H7 (cell line): ENCODE measurements around the gene CNGB1. TPM values are rescaled to one million over a fixed set of nuclear protein-coding genes. Genes with fewer than 3 reads are reported as not detected.
"Not testable (repeated sequence)": the region's sequence is repeated elsewhere in the genome, so short reads cannot be mapped to it uniquely, and the experiment has no call there.

Experiments used
- DNase-seq: peaks from one replicate; pipeline ENCODE4 v3.0.0; 2012
- H3K27me3 ChIP-seq: 2 replicates; pipeline ENCODE4 v1.6.0; 2011; ENCODE audit warnings: mild to moderate bottlenecking, low read length; ENCODE audit not compliant: control insufficient read depth, insufficient read depth
- H3K36me3 ChIP-seq: replicated peaks from 2 replicates; pipeline ENCODE4 v1.5.1; 2011; ENCODE audit warnings: low read length; ENCODE audit not compliant: control insufficient read depth, insufficient read depth
- H3K4me3 ChIP-seq: 2 replicates; pipeline ENCODE4 v1.5.1; 2011; ENCODE audit warnings: low read depth, mild to moderate bottlenecking, control low read depth, low read length, moderate library complexity; ENCODE audit not compliant: insufficient read depth
- total RNA-seq: library from RNA; depleted of rRNA; stranded (reverse); fragments of >200 nt; shearing (Covaris generic); gene quantifications from 2 replicates; pipeline ENCODE4 v1.2.3, GENCODE V29; 2014

The CNGB1 gene
- total RNA-seq, 1 experiment from 2014 or later, result not detected

- no peaks in the 10 kb centered on the region; the same call in none of the 2 replicates for H3K36me3 ChIP-seq
- no peaks in the 10 kb centered on the region; the same call in 1 of the 2 replicates for H3K27me3 ChIP-seq
- no peak overlapping the region for H3K4me3 ChIP-seq
- no peak for DNase-seq
Measured at GRCh38 chr16:57992084-57992483, 21.2 kb upstream of the CNGB1 start.

GRCh38 chr16:57991551-57992059, 20.7 kb upstream of the CNGB1 start:
- Histone ChIP-seq H3K27me3 (peaks cover 3% of the 10 kb centered on the region; the same call in 1 of the 2 replicates), H3K4me3 (no peak overlapping the region), H3K36me3 (no peaks in the 10 kb centered on the region; the same call in none of the 2 replicates)
- DNase-seq, result peak; percentile 13

GRCh38 chr16:57988929-57989328, 18.0 kb upstream of the CNGB1 start:
- Histone ChIP-seq H3K4me3 (no peak overlapping the region), H3K36me3 (no peaks in the 10 kb centered on the region), H3K27me3 (peaks cover 26% of the 10 kb centered on the region)
- peak; percentile 38 for DNase-seq

- peaks cover 28% of the 10 kb centered on the region for H3K27me3 ChIP-seq
- no peaks in the 10 kb centered on the region for H3K36me3 ChIP-seq
- H3K4me3 ChIP-seq, result no peak overlapping the region
- peak; percentile 25 for DNase-seq
Measured at GRCh38 chr16:57987441-57988177, 16.7 kb upstream of the CNGB1 start.

GRCh38 chr16:57986196-57986595, 15.3 kb upstream of the CNGB1 start:
- no peak for DNase-seq
- peaks cover 28% of the 10 kb centered on the region for H3K27me3 ChIP-seq
- H3K36me3 ChIP-seq, result no peaks in the 10 kb centered on the region
- H3K4me3 ChIP-seq, result no peak overlapping the region; the same call in 1 of the 2 replicates

GRCh38 chr16:57985204-57986181, 14.6 kb upstream of the CNGB1 start:
- peak overlapping the region; percentile 74 for H3K4me3 ChIP-seq
- DNase-seq, result peak; percentile 82
- no peaks in the 10 kb centered on the region for H3K36me3 ChIP-seq
- H3K27me3 ChIP-seq, result peaks cover 28% of the 10 kb centered on the region

GRCh38 chr16:57984443-57985203, 13.7 kb upstream of the CNGB1 start:
- DNase-seq, result peak; percentile 100
- Histone ChIP-seq H3K4me3 (peak overlapping the region; percentile 74), H3K36me3 (no peaks in the 10 kb centered on the region), H3K27me3 (peaks cover 28% of the 10 kb centered on the region)

- Histone ChIP-seq H3K36me3 (no peaks in the 10 kb centered on the region), H3K27me3 (peaks cover 28% of the 10 kb centered on the region), H3K4me3 (no peak overlapping the region)
- no peak for DNase-seq
Measured at GRCh38 chr16:57982385-57982784, 11.5 kb upstream of the CNGB1 start.

GRCh38 chr16:57981636-57982035, 10.7 kb upstream of the CNGB1 start:
- H3K4me3 ChIP-seq, result no peak overlapping the region
- H3K36me3 ChIP-seq, result no peaks in the 10 kb centered on the region
- DNase-seq, result no peak
- peaks cover 24% of the 10 kb centered on the region for H3K27me3 ChIP-seq

GRCh38 chr16:57979006-57979585, 8.2 kb upstream of the CNGB1 start:
- Histone ChIP-seq H3K27me3 (peaks cover 3% of the 10 kb centered on the region), H3K4me3 (no peak overlapping the region), H3K36me3 (no peaks in the 10 kb centered on the region)
- no peak for DNase-seq

- H3K4me3 ChIP-seq, H3K36me3 ChIP-seq, DNase-seq, H3K27me3 ChIP-seq: not testable (repeated sequence)
Measured at GRCh38 chr16:57978070-57978465, 7.1 kb upstream of the CNGB1 start.

GRCh38 chr16:57977418-57978069, 6.6 kb upstream of the CNGB1 start:
- H3K4me3 ChIP-seq, result no peak overlapping the region
- DNase-seq, result peak; percentile 81
- H3K27me3 ChIP-seq, result no peaks in the 10 kb centered on the region
- H3K36me3 ChIP-seq, result no peaks in the 10 kb centered on the region

- Histone ChIP-seq H3K27me3 (no peaks in the 10 kb centered on the region), H3K36me3 (no peaks in the 10 kb centered on the region), H3K4me3 (no peak overlapping the region)
- no peak for DNase-seq
Measured at GRCh38 chr16:57976331-57976796, 5.4 kb upstream of the CNGB1 start.
